ENCODE data around the gene TM9SF4. TPM values are rescaled to one million over a fixed set of nuclear protein-coding genes. Genes with fewer than 3 reads are reported as not detected.
"Not testable (repeated sequence)": the region's sequence is repeated elsewhere in the genome, so short reads cannot be mapped to it uniquely, and the experiment has no call there.

The TM9SF4 gene
- total RNA-seq, 2 donors from 2014 or later, result 47.0 to 47.4 TPM

GRCh38 chr20:32113591-32114260, 4.2 kb downstream of the TM9SF4 start:
- no peak for ATAC-seq (replicated peaks)
- Mint-ChIP-seq H3K27ac (no peak overlapping the region), H3K4me3 (peak overlapping the region; percentile 40), H3K9me3 (no peaks in the 10 kb centered on the region), H3K36me3 (ENCODE audit: low read depth) (peaks cover 42% of the 10 kb centered on the region), H3K27me3 (no peaks in the 10 kb centered on the region), H3K4me1 (peaks cover 29% of the 10 kb centered on the region)

DNA sequence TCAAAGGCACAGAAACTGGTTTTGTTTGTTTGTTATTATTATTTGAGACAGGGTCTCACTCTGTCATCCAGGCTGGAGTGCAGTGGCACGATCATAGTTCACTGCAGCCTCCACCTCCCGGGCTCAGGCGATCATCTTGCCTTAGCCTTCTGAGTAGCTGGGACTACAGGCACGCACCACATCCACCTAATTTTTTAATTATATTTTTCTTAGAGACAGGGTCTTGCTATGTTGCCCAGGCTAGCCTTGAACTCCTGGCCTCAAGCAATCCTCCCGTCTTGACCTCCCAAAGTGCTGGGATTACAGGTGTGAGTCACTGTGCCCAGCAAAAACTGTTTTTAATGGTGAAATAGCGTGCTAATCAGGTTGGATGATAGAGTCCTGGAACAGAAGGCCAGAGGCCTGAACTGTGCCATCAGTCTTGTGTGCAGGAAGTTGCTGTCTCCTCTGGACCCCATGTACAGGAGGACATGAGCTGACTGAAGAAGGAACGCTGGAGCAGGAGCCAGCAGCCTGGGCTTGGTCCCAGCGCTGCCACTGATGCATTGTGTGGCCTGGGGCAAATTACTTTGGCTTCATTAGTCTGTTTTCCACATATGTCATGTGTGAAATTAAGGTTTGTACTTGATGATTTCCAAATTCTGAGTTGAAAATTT, 4.9 kb downstream of the TM9SF4 start:
- no peak for ATAC-seq (replicated peaks)
- Mint-ChIP-seq H3K27me3 (no peaks in the 10 kb centered on the region), H3K4me3 (no peak overlapping the region), H3K36me3 (ENCODE audit: low read depth) (peaks cover 42% of the 10 kb centered on the region), H3K27ac (no peak overlapping the region), H3K4me1 (peaks cover 29% of the 10 kb centered on the region), H3K9me3 (no peaks in the 10 kb centered on the region)

- H3K4me1 Mint-ChIP-seq, result peaks cover 29% of the 10 kb centered on the region
- H3K36me3 Mint-ChIP-seq (ENCODE audit: low read depth), result peaks cover 38% of the 10 kb centered on the region
- H3K27ac Mint-ChIP-seq, result no peak overlapping the region
- ATAC-seq (replicated peaks), result no peak
- no peaks in the 10 kb centered on the region for H3K27me3 Mint-ChIP-seq
- no peaks in the 10 kb centered on the region for H3K9me3 Mint-ChIP-seq
- H3K4me3 Mint-ChIP-seq, result no peak overlapping the region
Observed at GRCh38 chr20:32115211-32115767, 5.8 kb downstream of the TM9SF4 start.

DNA sequence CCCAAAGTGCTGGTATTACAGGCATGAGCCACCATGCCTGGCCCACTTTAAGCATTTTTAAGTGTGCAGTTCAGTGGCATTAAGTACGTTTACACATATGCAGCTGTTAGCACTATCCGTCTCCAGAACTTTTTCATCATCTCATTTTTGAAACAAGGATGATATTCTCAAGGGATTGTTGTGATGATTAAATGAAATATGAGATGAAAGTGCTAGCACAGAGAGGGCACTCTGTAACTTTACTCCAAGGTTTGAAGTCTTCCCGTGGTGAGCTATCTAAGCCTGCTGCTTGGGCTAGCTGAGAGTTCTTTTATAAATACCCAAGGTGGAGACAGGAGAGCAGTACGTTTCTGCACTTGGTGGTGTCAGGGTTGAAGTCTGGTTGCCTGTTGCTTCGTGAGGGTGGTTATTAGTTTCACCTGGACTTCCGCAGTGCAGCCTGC, 6.6 kb downstream of the TM9SF4 start:
- ATAC-seq (replicated peaks), result no peak
- Mint-ChIP-seq H3K27ac (no peak overlapping the region), H3K4me1 (peaks cover 29% of the 10 kb centered on the region), H3K27me3 (no peaks in the 10 kb centered on the region), H3K9me3 (no peaks in the 10 kb centered on the region), H3K4me3 (no peak overlapping the region), H3K36me3 (ENCODE audit: low read depth) (peaks cover 36% of the 10 kb centered on the region)

GRCh38 chr20:32116796-32117195, 7.3 kb downstream of the TM9SF4 start:
- not testable (repeated sequence) for H3K4me3 Mint-ChIP-seq; H3K27me3 Mint-ChIP-seq; ATAC-seq (replicated peaks); H3K27ac Mint-ChIP-seq; H3K9me3 Mint-ChIP-seq
- Mint-ChIP-seq H3K36me3 (ENCODE audit: low read depth) (peaks cover 30% of the 10 kb centered on the region), H3K4me1 (peaks cover 23% of the 10 kb centered on the region)

GRCh38 chr20:32118427-32118826, 8.9 kb downstream of the TM9SF4 start:
- ATAC-seq (replicated peaks); H3K27me3 Mint-ChIP-seq; H3K4me3 Mint-ChIP-seq; H3K27ac Mint-ChIP-seq; H3K9me3 Mint-ChIP-seq: not testable (repeated sequence)
- peaks cover 29% of the 10 kb centered on the region for H3K36me3 Mint-ChIP-seq (ENCODE audit: low read depth)
- peaks cover 11% of the 10 kb centered on the region for H3K4me1 Mint-ChIP-seq

- Mint-ChIP-seq H3K27ac (no peak overlapping the region), H3K4me3 (no peak overlapping the region)
- no peak for ATAC-seq (replicated peaks)
Observed at GRCh38 chr20:32119734-32120133, 10.2 kb downstream of the TM9SF4 start.

DNA sequence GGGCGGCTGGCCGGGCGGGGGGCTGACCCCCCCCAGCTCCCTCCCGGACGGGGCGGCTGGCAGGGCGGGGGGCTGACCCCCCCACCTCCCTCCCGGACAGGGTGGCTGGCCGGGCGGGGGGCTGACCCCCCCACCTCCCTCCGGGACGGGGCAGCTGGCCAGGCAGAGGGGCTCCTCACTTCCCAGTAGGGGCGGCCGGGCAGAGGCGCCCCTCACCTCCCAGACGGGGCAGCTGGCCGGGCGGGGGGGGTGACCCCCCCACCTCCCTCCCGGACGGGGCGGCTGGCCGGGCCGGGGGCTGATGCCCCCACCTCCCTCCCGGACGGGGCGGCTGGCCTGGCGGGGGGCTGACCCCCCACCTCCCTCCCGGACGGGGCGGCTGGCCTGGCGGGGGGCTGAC, 12.4 kb downstream of the TM9SF4 start:
- peaks cover 17% of the 10 kb centered on the region for H3K36me3 Mint-ChIP-seq (ENCODE audit: low read depth)
- not testable (repeated sequence) for H3K27me3 Mint-ChIP-seq; ATAC-seq (replicated peaks); H3K27ac Mint-ChIP-seq; H3K4me1 Mint-ChIP-seq; H3K9me3 Mint-ChIP-seq; H3K4me3 Mint-ChIP-seq

More at GRCh38 chr20:32119734-32120133, 10.2 kb downstream of the TM9SF4 start:
- no peaks in the 10 kb centered on the region for H3K27me3 Mint-ChIP-seq
- H3K9me3 Mint-ChIP-seq, result no peaks in the 10 kb centered on the region
- H3K4me1 Mint-ChIP-seq, result peaks cover 5% of the 10 kb centered on the region
- peaks cover 27% of the 10 kb centered on the region for H3K36me3 Mint-ChIP-seq (ENCODE audit: low read depth)

DNA sequence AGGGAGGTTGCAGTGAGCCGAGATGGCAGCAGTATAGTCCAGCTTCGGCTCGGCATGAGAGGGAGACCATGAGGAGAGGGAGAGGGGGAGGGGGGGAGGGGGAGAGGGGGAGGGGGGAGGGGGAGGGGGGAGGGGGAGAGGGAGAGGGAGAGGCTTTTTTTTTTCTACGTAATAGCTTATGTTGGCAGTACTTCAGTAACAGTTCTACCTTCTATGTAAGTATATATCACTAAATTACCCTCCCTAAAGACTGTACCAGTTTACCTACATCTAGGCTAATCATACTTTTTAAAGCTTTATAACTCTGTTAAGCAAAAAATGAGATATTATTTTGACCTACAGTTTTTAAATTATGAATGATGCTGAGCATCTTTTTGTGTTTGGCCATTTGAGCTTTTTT, 13.6 kb downstream of the TM9SF4 start:
- no peak for ATAC-seq (replicated peaks)
- no peak overlapping the region for H3K27ac Mint-ChIP-seq
- peaks cover 6% of the 10 kb centered on the region for H3K4me1 Mint-ChIP-seq
- H3K9me3 Mint-ChIP-seq, result no peaks in the 10 kb centered on the region
- H3K36me3 Mint-ChIP-seq (ENCODE audit: low read depth), result peaks cover 17% of the 10 kb centered on the region
- no peak overlapping the region for H3K4me3 Mint-ChIP-seq
- no peaks in the 10 kb centered on the region for H3K27me3 Mint-ChIP-seq

DNA sequence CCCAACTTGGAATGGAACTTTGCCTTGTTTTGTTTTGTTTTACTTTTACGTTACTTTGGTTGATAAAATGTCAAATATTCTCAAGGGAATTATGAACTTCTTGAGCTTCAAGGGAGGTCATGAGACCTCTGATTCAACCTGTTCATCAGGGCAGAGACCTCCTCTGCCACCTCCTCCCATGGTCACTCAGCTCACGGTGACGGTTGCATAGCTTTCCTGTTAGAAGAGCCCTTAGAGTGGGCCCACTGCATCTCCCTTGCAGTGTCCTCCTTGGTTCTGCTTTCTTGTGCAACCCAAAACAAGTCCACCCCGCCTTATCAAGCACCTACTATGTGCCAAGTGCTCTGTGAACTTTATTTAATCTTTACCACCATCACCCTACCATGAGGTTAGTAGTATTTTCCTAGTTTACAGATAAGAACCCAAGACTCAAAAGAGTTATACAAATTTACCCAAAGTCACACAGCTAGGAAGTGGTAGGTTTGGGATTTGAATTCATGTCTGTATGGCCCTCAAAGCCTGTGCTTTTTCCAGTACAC, 15.5 kb downstream of the TM9SF4 start:
- Mint-ChIP-seq H3K36me3 (ENCODE audit: low read depth) (peaks cover 17% of the 10 kb centered on the region), H3K9me3 (no peaks in the 10 kb centered on the region), H3K4me3 (no peak overlapping the region), H3K27me3 (no peaks in the 10 kb centered on the region), H3K27ac (no peak overlapping the region), H3K4me1 (peaks cover 6% of the 10 kb centered on the region)
- ATAC-seq (replicated peaks), result no peak

GRCh38 chr20:32125506-32125905, 16.0 kb downstream of the TM9SF4 start:
- ATAC-seq (replicated peaks), result no peak
- Mint-ChIP-seq H3K27me3 (no peaks in the 10 kb centered on the region), H3K4me1 (peaks cover 6% of the 10 kb centered on the region), H3K36me3 (ENCODE audit: low read depth) (peaks cover 20% of the 10 kb centered on the region), H3K9me3 (no peaks in the 10 kb centered on the region), H3K4me3 (no peak overlapping the region), H3K27ac (no peak overlapping the region)

DNA sequence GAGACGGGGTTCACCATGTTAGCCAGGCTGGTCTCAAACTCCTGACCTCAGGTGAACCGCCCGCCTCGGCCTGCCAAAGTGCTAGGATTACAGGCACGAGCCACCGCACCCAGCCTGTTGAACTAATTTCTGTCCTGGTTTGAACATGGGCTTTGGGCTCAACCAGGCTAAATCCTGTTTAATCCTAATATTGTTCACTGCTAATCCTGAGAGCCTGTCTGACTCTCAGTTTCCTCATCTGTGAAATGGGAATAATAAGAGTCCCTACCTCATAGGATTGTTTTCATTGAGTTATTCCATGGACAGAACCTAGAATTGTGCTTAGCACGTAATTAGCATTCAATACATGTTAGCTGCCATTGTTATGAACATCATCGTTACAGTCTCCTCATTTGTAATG, 17.4 kb downstream of the TM9SF4 start:
- H3K4me1 Mint-ChIP-seq, result peaks cover 16% of the 10 kb centered on the region
- H3K4me3 Mint-ChIP-seq, result no peak overlapping the region
- ATAC-seq (replicated peaks), result no peak
- H3K36me3 Mint-ChIP-seq (ENCODE audit: low read depth), result peaks cover 34% of the 10 kb centered on the region
- no peak overlapping the region for H3K27ac Mint-ChIP-seq
- no peaks in the 10 kb centered on the region for H3K9me3 Mint-ChIP-seq
- no peaks in the 10 kb centered on the region for H3K27me3 Mint-ChIP-seq

DNA sequence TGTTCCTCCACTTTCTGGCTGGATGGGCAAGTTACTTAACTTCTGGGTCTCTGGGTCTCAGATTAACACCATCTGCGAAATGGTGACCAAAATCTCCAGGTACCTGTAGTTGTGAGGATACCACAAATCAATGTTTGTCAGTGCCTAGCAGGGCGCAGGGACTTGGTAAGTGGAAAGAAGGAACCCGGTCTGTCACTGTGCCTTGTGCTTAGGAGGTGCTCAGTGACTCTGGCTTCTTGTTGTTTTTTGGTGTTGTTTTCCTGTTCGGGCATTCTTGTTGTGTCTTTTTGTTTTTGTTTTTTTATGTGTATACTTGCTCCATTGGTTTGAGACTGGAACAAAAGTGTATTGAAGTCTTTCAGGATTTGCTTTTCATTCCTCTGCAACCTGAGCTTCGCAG, 17.8 kb downstream of the TM9SF4 start:
- ATAC-seq (replicated peaks), result no peak
- Mint-ChIP-seq H3K27ac (no peak overlapping the region), H3K27me3 (no peaks in the 10 kb centered on the region), H3K4me1 (peaks cover 17% of the 10 kb centered on the region), H3K4me3 (no peak overlapping the region), H3K36me3 (ENCODE audit: low read depth) (peaks cover 39% of the 10 kb centered on the region), H3K9me3 (no peaks in the 10 kb centered on the region)

DNA sequence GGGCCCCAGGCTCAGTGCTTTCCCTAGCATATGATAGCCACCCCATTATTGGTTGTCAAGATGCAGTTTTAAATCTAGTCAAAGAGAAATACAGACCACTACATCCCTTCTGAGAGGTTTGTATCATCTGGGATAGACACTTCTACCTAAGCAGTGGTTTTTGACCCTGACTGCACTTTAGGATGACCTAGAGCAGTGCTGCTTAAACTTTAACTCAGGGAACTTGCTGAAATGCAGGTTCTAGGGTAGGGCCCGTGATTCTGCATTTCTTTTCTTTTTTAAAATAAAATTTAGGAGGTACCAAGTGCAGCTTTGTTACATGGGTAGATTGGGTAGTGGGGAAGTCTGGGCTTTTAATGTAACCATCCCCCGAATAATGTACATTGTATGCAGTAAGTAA, 18.7 kb downstream of the TM9SF4 start:
- H3K36me3 Mint-ChIP-seq (ENCODE audit: low read depth), result peaks cover 47% of the 10 kb centered on the region
- H3K4me3 Mint-ChIP-seq, result no peak overlapping the region
- peaks cover 18% of the 10 kb centered on the region for H3K4me1 Mint-ChIP-seq
- H3K9me3 Mint-ChIP-seq, result no peaks in the 10 kb centered on the region
- no peak for ATAC-seq (replicated peaks)
- H3K27ac Mint-ChIP-seq, result no peak overlapping the region
- no peaks in the 10 kb centered on the region for H3K27me3 Mint-ChIP-seq

- ATAC-seq (replicated peaks), result no peak
- H3K4me3 Mint-ChIP-seq, result no peak overlapping the region
- no peak overlapping the region for H3K27ac Mint-ChIP-seq
- no peaks in the 10 kb centered on the region for H3K9me3 Mint-ChIP-seq
- no peaks in the 10 kb centered on the region for H3K27me3 Mint-ChIP-seq
- H3K36me3 Mint-ChIP-seq (ENCODE audit: low read depth), result peaks cover 52% of the 10 kb centered on the region
- peaks cover 22% of the 10 kb centered on the region for H3K4me1 Mint-ChIP-seq
Observed at GRCh38 chr20:32129863-32130262, 20.3 kb downstream of the TM9SF4 start.
